Stimulated activated CD4-positive, alpha-beta T cell treated with anti-CD3 and anti-CD28 coated beads, Interleukin-2, amount 100 ng/mL, for 48 hours (primary cell): ENCODE results near the gene RPL10L.

Source experiments
- DNase-seq, 2 donors: peaks; one replicate each; pipeline ENCODE4 v3.0.0-alpha.2; 2020

Gene RPL10L

GRCh38 chr14:46651526-46652144 is at the start of gene RPL10L:
RPL10L (minus strand) TSS chr14:46651781; CDS start chr14:46651736, 45 bp downstream.
- no peak for DNase-seq

DNA sequence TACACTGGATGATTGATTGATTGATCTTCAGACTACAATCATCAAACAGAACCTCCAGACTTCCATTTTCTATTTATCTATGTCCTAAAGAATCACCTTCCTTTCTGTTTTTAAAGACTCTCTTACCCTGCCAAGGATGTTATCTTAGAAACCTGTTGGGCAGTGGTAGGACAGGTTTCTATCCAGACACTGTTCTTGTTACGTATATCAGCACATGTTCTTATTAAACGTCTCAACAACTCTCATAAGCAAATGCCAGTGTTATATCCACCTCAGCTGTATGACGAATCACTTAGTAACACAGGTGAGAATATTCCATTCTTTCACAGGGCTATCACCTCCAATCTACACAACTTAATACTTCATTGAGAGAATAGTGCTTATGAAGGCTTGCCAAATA is 40.2 kb upstream of the RPL10L start:
- no peak for DNase-seq

GRCh38 chr14:46686652-46687051 is 35.1 kb upstream of the RPL10L start:
- no peak for DNase-seq

GRCh38 chr14:46672128-46672527 is 20.5 kb upstream of the RPL10L start:
- DNase-seq: no peak

DNA sequence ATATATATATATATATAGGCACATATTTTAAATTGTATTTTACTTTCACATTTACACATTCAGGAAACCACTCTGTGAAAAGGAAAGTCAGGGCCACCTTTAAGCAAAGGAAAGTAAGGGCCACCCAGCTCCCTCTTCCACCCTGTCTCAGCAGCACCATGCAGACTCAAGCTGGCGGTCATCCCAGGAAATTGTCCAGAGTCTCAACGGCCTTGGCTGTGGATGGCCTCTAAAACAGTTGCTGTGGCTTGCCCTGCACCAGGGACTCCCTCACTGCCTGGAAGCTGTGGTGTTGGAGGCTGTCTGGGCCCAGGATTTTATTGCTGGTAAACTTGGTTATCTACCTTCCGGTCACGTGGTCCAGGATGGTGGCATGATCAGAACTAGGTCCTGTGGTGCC is 11.8 kb upstream of the RPL10L start:
- no peak for DNase-seq

- DNase-seq: no peak
Measured at GRCh38 chr14:46661728-46662127, 10.1 kb upstream of the RPL10L start.

- DNase-seq: no peak
Measured at GRCh38 chr14:46653031-46653755, 1.6 kb upstream of the RPL10L start.

- no peak for DNase-seq
Measured at GRCh38 chr14:46646796-46647195, 4.8 kb downstream of the RPL10L start.

GRCh38 chr14:46626876-46627275 is 24.7 kb downstream of the RPL10L start:
- DNase-seq: no peak
